NOMO-1 treated with DMSO at 0.1 percent for 48 hours (cell line): Measurements from ENCODE around the gene IP6K3.

Experiments
- DNase-seq: peaks from one replicate; lab custom pipeline; 2025; ENCODE audit not compliant: unreplicated experiment; lab: John Stamatoyannopoulos, UW

The IP6K3 gene

GRCh38 chr6:33709605-33710295 is 37.0 kb downstream of the IP6K3 start:
- DNase-seq, result no peak

GRCh38 chr6:33708516-33709204 is 38.0 kb downstream of the IP6K3 start:
- no peak for DNase-seq

- DNase-seq, result no peak
Observed at GRCh38 chr6:33707771-33708170, 38.9 kb downstream of the IP6K3 start.

GRCh38 chr6:33705955-33706725 is 40.6 kb downstream of the IP6K3 start:
- no peak for DNase-seq

DNA sequence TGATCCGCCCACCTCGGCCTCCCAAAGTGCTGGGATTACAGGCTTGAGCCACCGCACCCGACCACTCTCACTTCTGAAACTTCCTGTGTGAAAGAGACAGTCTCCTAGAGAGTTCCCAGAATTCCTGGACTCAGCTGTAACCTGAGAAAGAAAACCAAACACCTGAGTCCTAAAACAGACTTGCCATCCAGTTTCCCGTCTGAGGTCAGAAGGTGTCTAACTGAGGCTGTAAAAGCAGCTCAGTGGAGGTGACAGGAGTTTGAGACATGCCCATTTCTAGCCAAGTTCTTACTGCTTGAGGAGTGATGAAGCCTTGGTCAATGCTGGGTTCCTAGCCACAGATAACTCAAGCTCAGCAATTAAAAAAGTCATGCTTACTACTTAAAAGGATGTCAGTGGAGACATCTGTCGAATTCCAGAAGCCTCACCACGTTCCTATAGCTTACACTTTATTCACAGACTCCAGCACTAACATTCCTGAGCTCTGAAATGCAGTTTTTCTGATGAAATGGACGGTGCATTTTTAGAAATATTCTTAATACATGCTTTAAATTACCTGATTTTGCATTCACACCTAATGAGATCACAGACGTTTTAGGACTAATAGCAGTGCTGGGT is 41.3 kb downstream of the IP6K3 start:
- DNase-seq, result no peak

DNA sequence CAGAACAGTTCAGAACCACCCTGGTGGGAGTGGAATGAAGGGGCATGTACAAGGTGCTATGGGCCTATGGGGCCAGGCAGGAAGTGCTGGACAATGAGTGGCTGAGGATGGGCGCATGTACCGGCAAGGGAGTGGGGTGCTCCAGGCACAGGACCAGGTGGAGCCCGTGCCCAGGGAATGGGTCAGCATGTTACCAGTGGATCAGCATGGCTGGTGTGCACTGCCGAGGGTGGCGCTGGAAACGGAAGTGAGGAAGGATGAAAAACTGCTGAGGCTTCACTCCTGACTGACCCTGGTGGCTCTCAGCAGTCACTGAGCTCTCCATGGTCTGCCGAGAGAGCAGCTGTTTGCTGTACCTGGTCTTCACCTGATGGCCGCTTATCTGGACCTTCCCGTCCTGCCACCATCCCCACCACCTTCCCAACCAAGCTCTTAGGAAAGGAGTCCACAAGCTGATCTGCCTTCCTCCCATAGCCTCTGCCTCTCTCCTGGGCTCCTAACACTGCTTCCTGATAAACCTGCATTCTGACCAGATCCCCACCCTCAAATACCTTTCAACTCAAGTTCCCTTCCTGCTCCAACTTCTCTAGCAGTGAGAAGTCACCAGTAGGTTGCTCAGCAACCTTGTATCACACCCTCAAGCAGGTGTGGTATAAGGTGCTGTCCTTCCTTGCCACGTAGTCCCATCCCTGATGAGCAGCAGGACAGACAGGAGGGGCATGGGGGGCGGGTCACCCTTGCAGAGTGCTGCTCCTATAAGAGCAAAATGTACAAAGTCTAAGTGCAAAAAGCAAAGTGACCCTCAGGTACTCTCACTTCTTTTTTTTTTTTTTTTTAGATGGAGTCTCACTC is 42.3 kb downstream of the IP6K3 start:
- DNase-seq, result no peak

DNA sequence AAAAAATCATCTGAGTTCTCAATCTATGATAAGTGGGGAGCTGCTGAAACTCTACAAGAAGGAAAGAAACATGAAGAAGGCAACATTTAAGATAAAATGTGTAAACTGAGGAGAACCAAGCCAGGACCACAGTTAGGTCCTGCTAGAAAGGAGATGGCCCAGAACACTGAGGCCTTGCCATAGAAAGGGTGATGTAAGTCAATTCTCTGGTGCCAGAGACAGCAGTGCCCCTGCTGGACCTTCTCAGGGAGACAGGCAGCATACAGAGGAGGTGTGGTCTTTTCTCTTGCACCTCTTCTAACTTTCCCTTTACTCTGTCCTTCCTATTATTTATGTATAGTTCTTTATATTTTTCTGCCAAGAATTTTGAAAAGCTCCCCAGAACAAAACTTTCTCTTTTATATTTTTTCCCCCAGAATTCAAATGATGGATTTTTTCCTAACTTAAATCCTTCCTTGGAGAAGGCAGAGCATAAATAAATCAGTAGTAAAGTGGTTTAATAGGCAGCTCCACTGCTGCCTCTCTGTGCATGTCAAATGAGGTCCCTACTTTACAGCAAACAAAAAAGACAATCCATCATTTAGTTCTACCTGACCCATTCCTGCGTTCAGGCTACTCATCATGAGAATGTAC is 44.2 kb downstream of the IP6K3 start:
- peak; percentile 5 for DNase-seq

DNA sequence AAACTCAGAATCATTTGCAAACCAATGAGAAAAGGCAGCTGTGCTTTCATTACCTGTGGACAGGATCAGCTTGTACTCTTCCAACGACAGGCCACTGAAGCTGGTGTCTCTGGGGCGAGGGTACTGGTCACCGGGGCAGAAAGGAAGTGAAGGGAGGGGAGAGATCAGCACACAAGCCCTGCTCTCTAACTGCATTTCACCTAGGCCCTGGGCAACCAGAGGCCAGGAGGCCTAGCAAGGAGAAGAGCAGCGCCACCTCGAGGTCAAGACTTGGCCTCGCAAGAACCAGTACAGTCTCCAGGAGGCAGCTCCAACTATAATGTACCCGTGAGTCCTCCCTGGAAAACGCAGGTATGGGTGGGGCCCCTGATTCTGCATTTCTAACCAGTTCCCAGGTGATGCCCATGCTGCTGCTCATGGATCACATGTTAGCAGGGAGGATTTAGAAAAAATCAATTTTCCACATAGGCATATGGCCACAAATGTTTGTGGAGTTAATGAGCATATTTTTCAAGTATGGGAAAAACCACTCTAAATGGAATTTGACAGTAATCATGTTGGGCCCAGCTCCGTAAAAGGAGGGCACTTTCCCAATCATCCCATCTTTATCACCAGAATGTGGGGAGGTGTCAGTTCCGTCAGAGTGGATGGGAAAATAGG is 46.2 kb downstream of the IP6K3 start:
- DNase-seq, result peak; percentile 38

DNA sequence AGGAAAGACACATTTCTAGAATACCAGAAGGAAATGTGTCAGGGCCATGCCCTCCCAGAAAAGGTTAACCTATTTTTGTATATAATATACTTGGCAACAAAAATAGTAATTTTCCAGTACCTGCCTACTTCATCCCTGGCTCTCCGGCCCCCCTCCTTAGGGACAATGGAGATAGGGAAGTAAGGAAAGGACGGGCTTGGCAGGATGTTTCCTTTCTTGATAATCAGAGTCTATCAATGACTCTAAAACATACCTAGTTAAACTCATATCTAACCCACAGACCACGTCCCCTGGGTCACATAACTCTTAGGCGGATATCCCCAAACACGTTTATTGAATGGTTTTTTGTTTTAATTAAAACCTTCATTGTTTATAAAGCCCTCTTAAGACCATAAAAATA is 47.0 kb downstream of the IP6K3 start:
- DNase-seq, result no peak

DNA sequence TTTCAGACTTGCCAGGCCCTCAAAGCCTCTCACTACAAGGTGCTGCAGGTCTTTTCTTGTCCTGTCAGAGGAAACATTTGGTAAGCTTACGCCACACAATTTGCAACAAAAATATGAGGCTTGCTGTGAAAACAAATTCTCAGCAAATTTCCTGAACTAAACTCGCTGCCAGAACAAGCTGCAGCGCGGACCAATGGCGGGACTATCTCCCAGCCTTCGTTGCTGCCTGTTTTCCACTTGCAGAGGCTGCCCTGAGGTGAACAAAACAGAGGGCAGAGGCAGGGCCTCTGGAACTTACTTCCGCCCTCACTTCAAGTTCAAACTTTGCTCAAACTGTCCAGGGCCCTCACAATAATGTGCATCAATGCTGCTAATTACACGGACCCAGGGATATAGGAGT is 47.6 kb downstream of the IP6K3 start:
- DNase-seq, result no peak

- no peak for DNase-seq
Observed at GRCh38 chr6:33698494-33698893, 48.2 kb downstream of the IP6K3 start.

DNA sequence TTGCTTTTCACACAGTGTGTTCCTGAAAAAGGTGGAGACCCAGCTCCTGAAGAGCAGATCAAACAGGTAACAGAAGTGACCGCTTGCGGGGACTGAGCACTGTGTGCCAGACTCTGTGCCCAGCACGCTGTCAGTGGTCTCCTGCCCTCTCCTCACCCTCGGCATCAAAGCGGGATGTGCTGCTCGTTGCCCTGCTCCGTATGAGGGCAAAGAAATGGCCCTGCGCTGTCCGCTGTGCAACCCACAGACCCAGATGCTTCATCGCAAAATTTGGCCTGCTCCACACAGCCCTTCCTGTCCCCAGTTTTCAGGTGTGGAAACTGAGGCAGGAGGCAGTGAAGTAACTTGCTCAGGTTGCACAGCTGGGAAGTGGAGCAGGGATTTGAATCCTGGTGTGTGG is 48.9 kb downstream of the IP6K3 start:
- no peak for DNase-seq

GRCh38 chr6:33696548-33697518 is 49.9 kb downstream of the IP6K3 start:
- no peak for DNase-seq

DNA sequence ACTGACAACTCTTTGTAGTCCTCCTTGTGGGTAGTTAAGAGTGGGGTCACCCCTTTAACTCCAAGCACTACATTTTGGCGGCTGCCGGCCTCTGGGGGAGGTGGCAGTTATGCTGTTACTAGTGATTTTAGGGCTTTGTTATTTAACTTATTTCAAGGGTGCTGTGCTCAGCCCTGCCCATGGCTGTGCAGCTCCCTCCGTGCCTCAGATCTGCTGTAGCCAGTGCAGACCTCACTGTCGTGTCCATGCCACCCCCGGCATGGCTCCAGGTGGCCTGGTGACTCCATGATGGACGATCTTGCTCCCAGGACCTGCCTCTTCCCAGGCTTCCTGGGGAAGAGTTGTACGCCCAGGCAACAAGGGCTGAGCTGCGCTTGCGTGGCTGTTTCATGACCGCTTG is 50.6 kb downstream of the IP6K3 start:
- no peak for DNase-seq

GRCh38 chr6:33695451-33695887 is 51.2 kb downstream of the IP6K3 start:
- no peak for DNase-seq

- no peak for DNase-seq
Observed at GRCh38 chr6:33694977-33695376, 51.7 kb downstream of the IP6K3 start.

DNA sequence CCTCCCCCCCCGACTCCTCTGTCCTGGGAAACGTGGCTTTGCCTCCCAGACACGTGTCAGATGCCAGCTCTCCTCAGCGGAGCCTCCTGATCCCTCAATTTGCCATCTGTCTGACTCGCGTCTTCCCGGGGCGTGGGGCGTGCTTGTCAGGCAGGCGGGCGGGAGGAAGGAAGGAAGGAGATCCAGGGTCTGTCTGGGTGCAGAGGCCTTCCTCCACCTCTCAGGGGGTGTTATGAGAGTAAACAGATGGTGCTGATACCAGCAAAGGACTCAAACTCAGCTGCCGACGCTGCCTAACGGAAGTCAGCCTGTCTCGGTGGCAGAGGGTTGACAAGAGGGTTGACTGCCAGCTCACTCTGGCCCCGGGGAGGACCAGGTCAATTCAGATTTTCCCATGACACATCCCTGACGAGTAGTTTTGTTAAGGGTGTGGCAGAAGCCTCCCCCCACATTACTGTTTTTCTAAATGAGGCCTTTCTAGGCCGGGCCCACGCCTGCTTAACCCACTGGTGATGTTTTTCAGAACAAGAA is 52.2 kb downstream of the IP6K3 start:
- DNase-seq, result no peak
